GM19468 (cell line): ENCODE measurements around the gene KNSTRN.

Experiments
- ATAC-seq: cut with Tn5 transposase; IDR thresholded peaks from one replicate; pipeline ENCODE4 v1.9.1; 2021; ENCODE audit warnings: mild to moderate bottlenecking, moderate library complexity, moderate number of reproducible peaks; ENCODE audit not compliant: unreplicated experiment; ENCODE audit errors: extremely low read depth

KNSTRN gene

GRCh38 chr15:40424483-40425115, 42.1 kb downstream of the KNSTRN start:
- ATAC-seq = no peak

DNA sequence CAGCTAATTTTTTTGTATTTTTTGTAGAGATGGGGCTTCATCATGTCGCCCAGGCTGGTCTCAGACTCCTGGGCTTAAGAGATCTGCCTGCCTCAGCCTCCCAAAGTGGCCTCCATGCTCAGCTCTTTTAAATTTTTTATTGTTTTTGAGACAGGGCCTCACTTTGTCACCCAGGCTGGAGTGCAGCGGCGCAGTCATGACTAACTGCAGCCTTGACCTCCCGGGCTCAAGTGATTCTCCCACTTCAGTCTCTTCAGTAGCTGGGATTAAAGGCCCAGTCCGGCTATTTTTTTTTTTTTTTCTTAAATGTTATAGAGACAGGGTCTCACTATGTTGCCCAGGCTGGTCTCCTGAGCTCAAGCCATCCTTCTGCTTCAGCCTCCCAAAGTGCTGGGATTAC, 43.2 kb downstream of the KNSTRN start:
- no peak for ATAC-seq

GRCh38 chr15:40427188-40427587, 44.7 kb downstream of the KNSTRN start:
- ATAC-seq = no peak

- no peak for ATAC-seq
Observed at GRCh38 chr15:40428185-40428584, 45.7 kb downstream of the KNSTRN start.

DNA sequence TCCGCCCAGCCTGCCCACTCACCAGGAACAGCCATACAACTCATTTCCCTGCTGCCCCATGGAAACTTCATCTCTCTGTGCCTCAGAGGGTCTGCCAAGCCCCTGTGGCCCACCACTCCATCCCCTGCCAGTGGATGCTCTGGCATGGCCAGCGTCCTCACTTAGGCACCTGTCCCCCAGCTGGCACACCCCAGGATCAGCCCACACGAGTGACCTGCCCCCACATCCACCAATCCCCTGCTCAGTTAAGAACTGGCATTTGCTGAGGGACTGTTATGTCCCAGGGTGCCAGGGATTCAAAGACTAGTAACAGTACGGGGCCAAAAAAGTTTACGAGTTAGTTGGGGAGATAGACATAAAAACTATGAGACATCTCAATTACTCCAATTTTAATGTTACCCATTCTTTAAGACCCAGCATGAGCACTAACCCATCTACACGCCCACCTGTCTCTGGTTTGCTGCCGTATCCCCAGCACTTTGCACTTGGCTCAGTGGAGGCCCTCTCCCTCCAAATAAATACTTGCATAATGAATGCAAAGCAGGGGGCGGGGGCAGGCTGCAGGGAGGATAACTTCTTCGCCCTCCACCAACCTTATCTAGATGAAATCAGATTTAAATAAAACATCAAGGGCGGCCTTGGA, 46.7 kb downstream of the KNSTRN start:
- no peak for ATAC-seq

- no peak for ATAC-seq
Observed at GRCh38 chr15:40430271-40430805, 47.8 kb downstream of the KNSTRN start.

- no peak for ATAC-seq
Observed at GRCh38 chr15:40435023-40435709, 52.6 kb downstream of the KNSTRN start.

- no peak for ATAC-seq
Observed at GRCh38 chr15:40435710-40436089, 53.2 kb downstream of the KNSTRN start.

DNA sequence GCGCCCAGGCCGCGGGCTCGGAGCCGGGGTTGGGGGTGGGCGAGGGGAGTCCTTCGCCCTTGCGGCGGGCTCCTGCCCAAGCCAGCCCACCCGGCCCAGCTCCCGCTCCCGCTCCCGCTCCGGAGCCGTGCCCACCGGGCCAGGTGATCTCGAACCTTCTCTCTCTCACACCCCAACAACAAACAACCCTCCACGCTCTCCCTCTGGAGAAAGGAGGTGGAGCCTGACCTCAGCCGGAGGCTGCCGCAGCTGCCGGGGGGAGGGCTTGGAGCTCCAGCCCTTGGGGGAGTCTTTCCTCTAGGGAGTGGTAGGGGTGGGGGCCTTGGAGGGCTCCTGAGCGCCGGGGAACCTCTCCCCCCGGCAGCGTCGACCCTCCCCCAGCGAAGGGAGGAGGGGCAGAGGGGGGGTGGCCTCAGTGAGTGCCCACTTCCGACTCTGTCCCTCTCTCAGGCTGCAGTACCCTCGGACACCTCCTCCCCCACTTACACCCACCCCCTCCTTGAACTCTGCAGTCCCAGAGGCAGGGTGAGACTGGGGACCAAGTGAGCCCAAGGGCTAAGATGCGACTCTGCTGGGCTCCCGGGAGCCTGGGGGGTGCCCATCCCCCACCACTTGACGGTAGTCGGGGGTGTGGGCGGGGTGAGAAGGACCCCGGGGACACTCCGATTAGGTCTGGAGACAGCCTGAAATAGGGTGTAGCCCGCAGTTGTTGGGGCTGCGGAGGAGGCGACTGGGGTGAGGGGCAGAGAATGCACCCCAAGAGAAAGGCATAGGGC, 53.8 kb downstream of the KNSTRN start:
- ATAC-seq = no peak

DNA sequence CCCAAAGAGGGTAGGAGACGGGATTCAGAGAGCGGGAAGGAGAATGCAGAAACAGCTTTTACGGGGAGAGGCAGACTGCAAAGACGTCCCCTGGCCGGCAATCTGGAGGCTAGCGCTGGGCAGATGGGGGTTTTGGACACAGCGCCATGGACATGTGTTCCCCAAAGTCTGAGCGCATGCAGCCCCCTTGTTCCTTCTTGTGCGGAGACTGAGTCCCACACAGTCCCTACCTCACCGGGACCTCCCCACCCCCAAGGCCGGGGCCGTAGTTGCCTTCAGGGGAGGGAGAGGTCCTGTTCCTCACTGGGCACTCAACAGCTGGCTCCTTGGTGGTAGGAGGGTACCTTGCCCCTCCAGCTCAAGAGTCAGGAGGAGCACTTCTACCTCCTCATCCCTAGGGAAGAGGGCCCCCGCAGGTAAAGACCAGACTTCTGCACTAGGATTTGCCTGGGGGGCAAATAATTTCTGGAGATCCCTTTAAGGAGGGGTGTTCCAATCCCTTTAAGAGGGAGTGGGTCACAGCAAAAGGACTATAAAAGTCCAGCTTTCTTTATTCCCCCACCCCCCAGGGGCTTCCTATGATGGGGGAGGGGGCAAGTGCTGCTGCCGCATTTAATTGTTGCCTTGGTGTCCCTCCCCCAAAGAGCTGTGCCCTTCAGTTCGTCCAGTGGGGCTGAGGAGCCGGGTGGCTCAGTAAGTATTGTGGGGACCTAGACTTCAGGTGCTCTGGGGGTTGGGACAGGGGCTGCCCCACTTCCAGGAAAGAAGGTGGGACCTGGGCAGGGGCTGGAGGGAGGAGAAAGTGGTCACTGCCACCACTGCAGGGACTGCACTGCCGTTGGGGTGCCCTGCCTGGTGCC, 54.6 kb downstream of the KNSTRN start:
- no peak for ATAC-seq

GRCh38 chr15:40437752-40438687, 55.5 kb downstream of the KNSTRN start:
- ATAC-seq = no peak

- ATAC-seq = no peak
Observed at GRCh38 chr15:40438712-40439111, 56.2 kb downstream of the KNSTRN start.

DNA sequence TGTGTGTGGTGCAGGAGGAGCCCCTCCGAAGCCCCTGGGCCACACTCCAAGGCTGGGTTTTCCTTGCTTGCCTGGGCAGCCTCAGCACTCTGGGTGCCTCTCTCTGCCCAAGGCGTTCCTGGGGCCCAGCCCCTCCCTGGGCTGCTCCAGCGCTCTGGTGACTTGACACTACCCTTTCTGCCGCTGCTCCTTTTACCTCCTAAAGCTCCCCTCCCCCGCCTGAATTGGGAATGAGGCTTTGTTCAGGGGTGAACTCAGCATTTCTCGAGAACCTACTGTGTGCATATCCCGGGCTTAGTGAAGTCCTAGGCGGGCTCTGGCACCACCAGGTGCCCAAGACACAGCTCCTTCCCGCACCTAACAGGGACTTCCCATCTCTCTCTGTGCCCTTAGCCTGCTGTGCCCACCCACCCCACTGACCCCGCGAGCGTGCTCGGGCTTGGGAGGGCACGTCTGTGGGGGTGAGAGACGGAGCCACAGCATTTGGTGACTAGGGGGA, 57.0 kb downstream of the KNSTRN start:
- no peak for ATAC-seq

- no peak for ATAC-seq
Observed at GRCh38 chr15:40439960-40440742, 57.6 kb downstream of the KNSTRN start.

DNA sequence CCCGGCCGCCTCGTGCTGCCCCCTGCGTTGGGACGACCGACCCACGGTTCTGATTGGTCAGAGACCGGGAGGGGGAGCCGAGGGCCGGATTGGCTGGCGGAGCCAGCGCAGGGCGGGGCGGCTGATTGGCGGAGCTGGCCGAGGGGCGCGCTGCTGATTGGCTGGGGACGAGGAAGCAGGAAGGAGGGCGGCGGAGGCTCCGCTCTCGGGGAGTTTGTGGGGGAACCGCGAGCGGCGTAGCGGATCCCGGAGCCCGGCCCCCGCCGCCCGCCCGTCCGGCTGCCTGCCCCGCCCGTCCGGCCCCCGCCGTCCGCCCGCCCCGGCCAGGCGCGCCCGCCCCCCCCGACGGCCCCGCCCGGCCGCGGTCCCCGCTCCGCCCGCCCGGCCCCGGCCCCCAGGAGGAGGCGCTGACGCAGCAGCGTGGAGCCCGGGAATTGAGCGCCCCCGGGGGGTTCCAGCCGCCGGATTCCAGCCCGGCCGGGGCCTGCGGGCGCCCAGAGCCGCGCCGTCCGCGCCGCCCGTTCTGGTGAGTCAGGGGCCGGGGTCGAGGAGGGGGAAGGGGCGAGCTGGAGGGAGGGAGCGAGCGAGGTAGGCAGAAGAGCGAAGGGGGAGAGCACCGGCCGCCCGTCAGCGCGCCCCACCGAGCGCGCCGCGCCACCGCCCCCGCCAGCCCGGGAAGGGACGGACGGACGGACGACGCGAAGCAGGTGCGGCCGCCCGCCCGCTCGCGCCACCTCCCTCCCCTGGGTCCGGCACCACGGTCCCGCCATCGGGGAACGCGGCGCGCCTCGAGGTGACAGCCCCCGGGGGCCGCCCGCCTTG, 58.4 kb downstream of the KNSTRN start, which contains the start of gene BAHD1:
Gene BAHD1 (plus strand): TSS at position 211 of the 822 bp plus-strand sequence. CDS start 17,512 bp downstream, outside the sequence.
- ATAC-seq = peak; percentile 64
